GM18951 (cell line): ENCODE measurements around the gene TMEM178B.

Experiments
- POLR2A ChIP-seq: IDR thresholded peaks from 4 replicates; pipeline ENCODE4 v1.6.1; 2011; ENCODE audit warnings: mild to moderate bottlenecking; ENCODE audit not compliant: insufficient read length, insufficient read depth; ENCODE audit errors: extremely low read depth
- in situ Hi-C: fragments of 300-500 bp; cut with MboI; formaldehyde crosslinking; loops from one replicate; pipeline ENCODE4 v1.12.0; 2022; ENCODE audit warnings: low sequenced_read_pairs, mixed read lengths, inconsistent platforms; ENCODE audit not compliant: unreplicated experiment

The TMEM178B gene

DNA sequence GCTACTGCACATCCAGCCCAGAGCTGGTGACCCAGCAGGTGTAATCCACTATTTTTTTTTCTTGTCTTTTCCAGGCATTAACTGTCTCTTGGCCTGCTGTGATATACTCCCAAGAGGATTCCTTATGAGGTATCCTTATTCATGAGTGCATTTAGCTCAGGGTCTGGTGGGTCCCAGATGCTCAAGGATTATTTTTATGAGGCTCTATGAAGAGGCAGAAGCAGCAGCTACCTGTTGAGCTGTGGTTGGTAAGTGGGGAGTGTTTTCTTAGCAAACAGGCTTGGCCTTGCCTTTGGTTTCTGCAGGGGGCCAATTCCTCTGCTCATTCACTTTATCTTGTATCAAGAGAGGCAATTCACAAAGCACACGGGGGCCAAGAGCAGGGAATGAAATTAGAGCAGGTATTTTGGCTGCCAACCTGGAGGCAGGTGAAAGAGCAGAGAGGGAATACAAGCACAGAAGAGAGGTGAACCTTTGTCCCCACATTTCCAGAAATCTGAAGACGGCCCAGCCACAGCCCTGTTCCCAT lies 221.6 kb downstream of the TMEM178B start:
- in situ Hi-C loops = no loop called here
- no peak for TF ChIP-seq POLR2A

GRCh38 chr7:141300816-141301215 lies 227.0 kb downstream of the TMEM178B start:
- in situ Hi-C loops = no loop called here
- no peak for TF ChIP-seq POLR2A

- no peak for TF ChIP-seq POLR2A
- in situ Hi-C loops = no loop called here
Measured at GRCh38 chr7:141301544-141301943, 227.7 kb downstream of the TMEM178B start.

DNA sequence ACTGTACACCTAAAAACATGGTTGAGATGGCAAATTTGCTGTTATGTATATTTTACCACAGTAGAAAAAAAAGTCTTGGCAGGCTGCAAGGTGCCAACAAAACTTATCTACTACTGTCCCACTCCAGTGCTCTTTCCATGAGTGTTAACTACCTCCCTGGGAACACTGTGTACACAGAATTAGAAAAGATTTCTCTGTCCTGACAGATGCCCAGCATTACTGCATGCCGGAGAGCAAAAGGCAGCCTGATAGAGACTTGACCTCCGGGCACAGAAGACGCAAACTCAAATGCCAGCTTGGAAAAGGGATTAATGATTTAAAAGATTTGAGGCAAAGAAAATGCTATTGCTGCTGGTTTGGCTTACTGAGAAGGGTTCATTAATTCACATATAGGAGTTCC lies 228.8 kb downstream of the TMEM178B start:
- TF ChIP-seq POLR2A = no peak
- in situ Hi-C loops = no loop called here

DNA sequence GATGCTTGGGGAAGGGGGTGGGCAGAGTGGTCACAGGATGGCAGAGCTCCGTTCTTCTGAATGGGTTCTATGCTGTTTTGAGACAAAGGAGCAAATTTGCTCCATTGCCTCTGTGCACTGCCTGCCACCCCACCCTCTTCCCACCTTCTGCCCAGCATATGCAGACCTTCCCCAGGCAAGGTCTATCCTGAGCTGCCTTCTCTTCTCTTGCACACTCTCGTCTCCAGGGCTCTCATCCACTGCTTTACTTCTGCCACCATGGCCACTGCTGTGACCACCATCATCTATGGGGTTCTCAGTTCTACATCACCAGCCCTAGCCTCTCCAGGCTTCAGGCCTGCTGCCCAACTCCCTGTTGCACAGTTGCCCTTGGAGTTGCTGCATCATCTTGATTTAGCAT lies 230.4 kb downstream of the TMEM178B start:
- in situ Hi-C loops = no loop called here
- no peak for TF ChIP-seq POLR2A

GRCh38 chr7:141306081-141306480 lies 232.2 kb downstream of the TMEM178B start:
- in situ Hi-C loops = no loop called here
- no peak for TF ChIP-seq POLR2A

DNA sequence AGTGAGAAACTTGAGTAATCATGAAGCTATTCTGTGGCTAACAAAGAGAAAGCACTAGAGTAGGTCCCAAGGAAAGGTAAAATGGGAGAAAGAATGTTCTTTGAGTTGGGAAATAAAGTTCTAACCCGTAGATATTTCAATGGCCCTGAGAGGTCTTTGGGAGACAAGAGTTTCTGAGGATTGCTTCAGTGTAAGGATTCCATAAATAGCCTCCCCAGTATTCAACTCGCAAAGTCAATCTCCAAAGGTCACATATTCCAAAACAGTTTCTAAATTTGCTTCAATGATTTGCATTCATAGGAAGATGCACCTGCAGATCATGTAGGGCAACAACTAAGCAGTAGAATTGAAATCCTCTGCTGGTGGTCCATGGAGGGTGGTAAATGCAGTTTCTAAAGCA lies 238.5 kb downstream of the TMEM178B start:
- TF ChIP-seq POLR2A = no peak
- in situ Hi-C loops = no loop called here

- in situ Hi-C loops = no loop called here
- no peak for TF ChIP-seq POLR2A
Measured at GRCh38 chr7:141312828-141313521, 239.1 kb downstream of the TMEM178B start.

DNA sequence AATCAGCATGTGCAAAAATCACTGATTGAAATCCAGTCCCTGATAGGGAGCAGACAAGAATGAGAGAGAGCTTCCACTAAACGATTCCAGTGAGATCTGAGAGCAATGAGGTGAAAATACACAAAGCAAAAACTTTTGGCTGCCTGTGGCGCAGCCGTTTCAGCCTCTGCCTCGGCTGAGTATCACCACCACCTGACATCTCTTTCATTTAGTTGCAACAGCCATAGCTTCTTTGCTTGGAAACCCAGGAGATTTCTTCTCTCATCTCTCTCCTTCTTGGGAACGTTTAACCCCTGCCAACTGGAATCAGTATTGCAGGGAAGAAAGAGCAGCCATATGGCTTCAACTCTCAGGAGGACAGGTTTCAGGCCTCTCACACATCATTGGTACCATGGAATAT lies 240.0 kb downstream of the TMEM178B start:
- no peak for TF ChIP-seq POLR2A

GRCh38 chr7:141317033-141317585 lies 243.2 kb downstream of the TMEM178B start:
- no peak for TF ChIP-seq POLR2A
- in situ Hi-C loops = no loop called here

More for the DNA sequence above, 240.0 kb downstream of the TMEM178B start:
- in situ Hi-C loops = no loop called here

DNA sequence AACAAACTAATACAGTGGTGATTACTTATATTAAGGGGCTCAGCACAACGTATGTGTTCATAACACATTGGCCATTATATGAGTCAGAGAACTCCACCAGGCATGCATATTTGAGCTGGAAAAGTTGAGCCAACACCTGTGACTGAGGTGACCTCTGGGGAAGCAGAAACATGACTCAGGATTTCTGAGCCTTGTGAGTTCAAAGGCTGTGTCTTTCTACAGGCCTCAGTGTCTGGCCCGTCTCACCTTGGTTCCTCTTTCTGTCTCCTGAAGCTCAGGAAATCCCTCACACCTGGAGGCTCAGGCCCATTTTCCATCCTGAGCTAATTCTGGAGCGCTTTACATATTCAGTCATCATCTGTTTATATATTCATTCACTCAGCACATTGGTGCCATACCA lies 246.4 kb downstream of the TMEM178B start:
- in situ Hi-C loops = no loop called here
- TF ChIP-seq POLR2A = no peak

- TF ChIP-seq POLR2A = no peak
- in situ Hi-C loops = no loop called here
Measured at GRCh38 chr7:141322383-141322782, 248.5 kb downstream of the TMEM178B start.

GRCh38 chr7:141323826-141324225 lies 250.0 kb downstream of the TMEM178B start:
- in situ Hi-C loops = no loop called here
- no peak for TF ChIP-seq POLR2A

DNA sequence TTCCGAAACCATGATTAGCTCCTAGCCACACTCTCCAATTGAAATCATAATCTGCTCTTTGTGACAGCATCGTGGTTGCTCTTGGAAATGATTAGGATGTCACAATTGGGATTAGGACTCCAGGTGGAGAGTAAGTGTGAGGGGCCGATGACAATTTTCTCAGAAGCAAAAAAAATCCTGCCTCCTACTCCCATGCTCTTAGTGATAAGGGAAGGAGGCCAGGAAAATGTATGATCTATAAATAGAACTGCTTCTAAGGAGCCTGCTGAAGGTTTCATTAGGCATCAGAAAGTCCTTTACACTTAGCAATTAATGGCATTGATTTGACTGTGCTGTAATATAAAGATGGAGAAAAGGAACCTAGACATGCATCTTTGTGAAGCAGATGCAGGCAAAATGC lies 251.0 kb downstream of the TMEM178B start:
- in situ Hi-C loops = no loop called here
- TF ChIP-seq POLR2A = no peak
